ENCODE data around the gene TSHR. TPM values are rescaled to one million over a fixed set of nuclear protein-coding genes. Genes with fewer than 3 reads are reported as not detected.

TSHR gene
- total RNA-seq = not detected in 2 replicates

GRCh38 chr14:80955416-80955941, at the start of gene TSHR:
TSS of gene TSHR (plus strand) at chr14:80955621. CDS start at chr14:80955681, 60 bp downstream.

GRCh38 chr14:80941241-80942185, 13.9 kb upstream of the TSHR start, which contains the start of gene CEP128:
TSS of gene CEP128 (minus strand) at chr14:80941738.

Other genes with a start within 250 kb of the TSHR start
- gene CEP128, start 13.9 kb upstream of the TSHR start, total RNA-seq = 1.5 and 1.6 TPM in 2 replicates